ENCODE results near the gene STK10. TPM values are rescaled to one million over a fixed set of nuclear protein-coding genes. Genes with fewer than 3 reads are reported as not detected.

STK10 gene
- polyA plus RNA-seq, 1 of the 3 experiments (the other 2 are of a cell fraction), result 11.0 TPM

GRCh38 chr5:172035049-172035448 is 153.0 kb downstream of the STK10 start:
- no peak overlapping the region for H3K4me3 ChIP-seq (ENCODE audit: low read depth in 2 of 2, low read length in 1 of 2)
- no peaks in the 10 kb centered on the region for H3K27me3 ChIP-seq (ENCODE audit: insufficient read depth)
- ChIA-PET POLR2A (no interaction called here), CTCF (interaction anchor here (2.2 kb wide), 1 partner anchor 123 kb away, joined by 7 read pairs; no protein-coding TSS in a partner anchor)
- H2AFZ ChIP-seq (ENCODE audit: low read depth), result no peak overlapping the region
- no peaks in the 10 kb centered on the region for H3K36me3 ChIP-seq (replicated peaks in 1 of 2; ENCODE audit: control insufficient read depth in 1 of 2, insufficient read depth in 2 of 2, low read length in 1 of 2)
- no peak overlapping the region for H3K4me2 ChIP-seq
- no peaks in the 10 kb centered on the region for H3K79me2 ChIP-seq (ENCODE audit: insufficient read depth)
- H3K9ac ChIP-seq, result no peak overlapping the region
- no peak overlapping the region for H3K27ac ChIP-seq (ENCODE audit: low read depth in 2 of 2, low read length in 1 of 2)
- no peaks in the 10 kb centered on the region for H3K4me1 ChIP-seq (ENCODE audit: control insufficient read depth in 1 of 2, insufficient read depth in 2 of 2, low read depth in 1 of 2, low read length in 1 of 2)
- H3K9me2 ChIP-seq, result no peaks in the 10 kb centered on the region
- H3F3A ChIP-seq (replicated peaks; ENCODE audit: insufficient read depth), result no peaks in the 10 kb centered on the region
- H3K9me3 ChIP-seq, result no peaks in the 10 kb centered on the region
- 69% methylated on average over 2 of the region's 2 CpGs for WGBS (ENCODE audit: low lambda C conversion rate)
- TF ChIP-seq EZH2phosphoT487 (IDR thresholded peaks at IDR 0.05; ENCODE audit: borderline replicate concordance, low read depth) (no peak), NFIC (IDR thresholded peaks at IDR 0.05; ENCODE audit: borderline replicate concordance) (no peak), MAX (IDR thresholded peaks at IDR 0.05; ENCODE audit: low read depth) (no peak), MXI1 (IDR thresholded peaks at IDR 0.05; ENCODE audit: low read depth, low read length) (no peak), RXRA (IDR thresholded peaks at IDR 0.05; ENCODE audit: borderline replicate concordance, low read depth) (no peak), JUND (IDR thresholded peaks at IDR 0.05) (no peak), SIN3A (IDR thresholded peaks at IDR 0.05; ENCODE audit: borderline replicate concordance, low read depth, low read length) (no peak), YY1 (IDR thresholded peaks at IDR 0.05; ENCODE audit: low read depth) (no peak), GATA2 (CRISPR knock-in tag; IDR thresholded peaks at IDR 0.05) (no peak), FOSL2 (IDR thresholded peaks at IDR 0.05; ENCODE audit: borderline replicate concordance, low read depth) (no peak)
- TF ChIP-seq, protein P1, sequence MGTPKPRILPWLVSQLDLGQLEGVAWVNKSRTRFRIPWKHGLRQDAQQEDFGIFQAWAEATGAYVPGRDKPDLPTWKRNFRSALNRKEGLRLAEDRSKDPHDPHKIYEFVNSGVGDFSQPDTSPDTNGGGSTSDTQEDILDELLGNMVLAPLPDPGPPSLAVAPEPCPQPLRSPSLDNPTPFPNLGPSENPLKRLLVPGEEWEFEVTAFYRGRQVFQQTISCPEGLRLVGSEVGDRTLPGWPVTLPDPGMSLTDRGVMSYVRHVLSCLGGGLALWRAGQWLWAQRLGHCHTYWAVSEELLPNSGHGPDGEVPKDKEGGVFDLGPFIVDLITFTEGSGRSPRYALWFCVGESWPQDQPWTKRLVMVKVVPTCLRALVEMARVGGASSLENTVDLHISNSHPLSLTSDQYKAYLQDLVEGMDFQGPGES (IDR thresholded peaks at IDR 0.05; ENCODE audit: low read depth, low read length), result no peak
- H4K20me1 ChIP-seq (ENCODE audit: insufficient read depth), result no peaks in the 10 kb centered on the region
- DNase-seq, result no peak

DNA sequence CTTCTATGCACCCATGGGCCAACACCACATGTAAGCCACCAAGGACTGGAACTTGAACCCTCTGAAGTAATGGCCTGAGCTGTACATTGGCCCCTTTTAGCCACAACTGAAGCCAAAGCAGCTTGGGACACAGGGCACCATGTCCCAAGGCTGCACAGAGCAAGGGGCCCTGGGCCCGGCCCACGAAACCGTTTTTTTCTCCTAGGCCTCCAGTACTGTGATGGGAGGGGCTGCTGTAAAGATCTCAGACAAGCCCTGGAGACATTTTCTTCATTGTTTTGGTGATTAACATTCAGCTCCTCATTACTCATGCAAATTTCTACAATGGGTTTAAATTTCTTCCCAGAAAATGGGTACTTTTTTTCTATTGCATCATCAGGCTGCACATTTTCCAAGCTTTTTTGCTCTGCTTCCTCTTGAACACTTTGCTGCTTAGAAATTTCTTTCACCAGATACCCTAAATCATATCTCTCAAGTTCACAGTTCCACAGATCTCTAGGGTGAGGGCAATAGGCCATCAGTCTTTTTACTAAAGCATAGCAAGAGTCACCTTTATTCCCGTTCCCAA is 156.0 kb downstream of the STK10 start:
- no peaks in the 10 kb centered on the region for H3K27me3 ChIP-seq (ENCODE audit: insufficient read depth)
- CTCF ChIA-PET, result interaction anchor here (0.6 kb wide), 1 partner anchor 231 kb away, joined by 3 read pairs; no protein-coding TSS in a partner anchor
- 69% methylated on average over 4 of the region's 4 CpGs for WGBS (ENCODE audit: low lambda C conversion rate)
- POLR2A ChIA-PET, result no interaction called here
- H3F3A ChIP-seq (replicated peaks; ENCODE audit: insufficient read depth), result no peaks in the 10 kb centered on the region
- H3K4me2 ChIP-seq, result no peak overlapping the region
- no peaks in the 10 kb centered on the region for H3K9me3 ChIP-seq
- no peaks in the 10 kb centered on the region for H3K36me3 ChIP-seq (replicated peaks in 1 of 2; ENCODE audit: control insufficient read depth in 1 of 2, insufficient read depth in 2 of 2, low read length in 1 of 2)
- H3K9ac ChIP-seq, result no peak overlapping the region
- H3K79me2 ChIP-seq (ENCODE audit: insufficient read depth), result no peaks in the 10 kb centered on the region
- no peaks in the 10 kb centered on the region for H3K9me2 ChIP-seq
- TF ChIP-seq TAF1 (IDR thresholded peaks at IDR 0.05; ENCODE audit: borderline replicate concordance, low read depth, low read length) (no peak), RFX5 (IDR thresholded peaks at IDR 0.05; ENCODE audit: low read length) (no peak), NFIC (IDR thresholded peaks at IDR 0.05; ENCODE audit: borderline replicate concordance) (no peak), FOXJ3 (CRISPR knock-in tag; IDR thresholded peaks at IDR 0.05) (no peak), FOSL2 (IDR thresholded peaks at IDR 0.05; ENCODE audit: borderline replicate concordance, low read depth) (no peak), YY1 (IDR thresholded peaks at IDR 0.05; ENCODE audit: low read depth) (no peak)
- H3K4me1 ChIP-seq (ENCODE audit: control insufficient read depth in 1 of 2, insufficient read depth in 2 of 2, low read depth in 1 of 2, low read length in 1 of 2), result no peaks in the 10 kb centered on the region
- no peak overlapping the region for H3K4me3 ChIP-seq (ENCODE audit: low read depth in 2 of 2, low read length in 1 of 2)
- DNase-seq, result no peak
- H3K27ac ChIP-seq (ENCODE audit: low read depth in 2 of 2, low read length in 1 of 2), result no peak overlapping the region
- H4K20me1 ChIP-seq (ENCODE audit: insufficient read depth), result no peaks in the 10 kb centered on the region
- H2AFZ ChIP-seq (ENCODE audit: low read depth), result no peak overlapping the region
